D721Med (cell line): Measurements from ENCODE around the gene KDM4C.
"Not testable (repeated sequence)": the region's sequence is repeated elsewhere in the genome, so short reads cannot be mapped to it uniquely, and the experiment has no call there.

Source experiments
- DNase-seq: peaks from one replicate; pipeline ENCODE4 v3.0.0; 2011; ENCODE audit warnings: low spot score; ENCODE audit not compliant: insufficient read length
- FAIRE-seq: peaks from 2 replicates; lab custom pipeline; 2011; peaks lifted over from hg19 to GRCh38; lab: Jason Lieb, UNC
- CTCF ChIP-seq: IDR thresholded peaks from 2 replicates; pipeline ENCODE4 v1.5.1; 2012; ENCODE audit warnings: mild to moderate bottlenecking, control low read depth; ENCODE audit not compliant: insufficient read depth; ENCODE audit errors: missing control alignments

Gene KDM4C

GRCh38 chr9:6764523-6764922 lies 6.8 kb downstream of the KDM4C start:
- FAIRE-seq: no peak
- DNase-seq: no peak
- TF ChIP-seq CTCF: no peak

- FAIRE-seq: no peak
- DNase-seq: no peak
- no peak for TF ChIP-seq CTCF
These were observed 7.2 kb downstream of the KDM4C start for GRCh38 chr9:6764950-6765349.

- TF ChIP-seq CTCF: no peak
- FAIRE-seq (no peak), DNase-seq (no peak)
These were observed 7.6 kb downstream of the KDM4C start for GRCh38 chr9:6765396-6765795.

GRCh38 chr9:6766606-6767005 lies 8.8 kb downstream of the KDM4C start:
- DNase-seq: no peak
- no peak for FAIRE-seq
- TF ChIP-seq CTCF: no peak

- not testable (repeated sequence) for DNase-seq, FAIRE-seq
These were observed 10.8 kb downstream of the KDM4C start for GRCh38 chr9:6768587-6768986.

- no peak for TF ChIP-seq CTCF
- DNase-seq (no peak), FAIRE-seq (no peak)
These were observed 13.9 kb downstream of the KDM4C start for GRCh38 chr9:6771722-6772121.

GRCh38 chr9:6777213-6777902 lies 19.6 kb downstream of the KDM4C start:
- FAIRE-seq: no peak
- no peak for TF ChIP-seq CTCF
- no peak for DNase-seq
